Astrocyte (in vitro differentiated cells and primary cell): ENCODE data around the gene PTGR3. TPM values are rescaled to one million over a fixed set of nuclear protein-coding genes. Genes with fewer than 3 reads are reported as not detected.

Source experiments
- DNase-seq: peaks from one replicate; pipeline ENCODE4 v3.0.0-alpha.2; 2010; ENCODE audit warnings: low read depth
- FAIRE-seq: peaks from 2 replicates; lab custom pipeline; 2011; peaks lifted over from hg19 to GRCh38; lab: Jason Lieb, UNC
- H2AFZ ChIP-seq: 2 replicates; pipeline ENCODE4 v1.6.0; 2012; ENCODE audit warnings: low read depth, low read length, inconsistent platforms
- H3K27ac ChIP-seq: 2 replicates; pipeline ENCODE4 v1.5.1; 2011; ENCODE audit warnings: low read depth, low read length, inconsistent platforms
- H3K27me3 ChIP-seq: 2 replicates; pipeline ENCODE4 v1.6.0; 2011; ENCODE audit warnings: low read length, inconsistent platforms; ENCODE audit not compliant: insufficient read depth
- H3K36me3 ChIP-seq: 2 replicates; pipeline ENCODE4 v1.5.1; 2011; ENCODE audit warnings: low read length, inconsistent platforms; ENCODE audit not compliant: insufficient read depth
- H3K4me1 ChIP-seq: 2 replicates; pipeline ENCODE4 v1.5.1; 2011; ENCODE audit warnings: low read length, inconsistent platforms; ENCODE audit not compliant: insufficient read depth
- H3K4me2 ChIP-seq: 2 replicates; pipeline ENCODE4 v1.6.0; 2012; ENCODE audit warnings: low read length, inconsistent platforms
- H3K4me3 ChIP-seq: 2 replicates; pipeline ENCODE4 v1.5.1; 2011; ENCODE audit warnings: low read depth, mild to moderate bottlenecking, low read length, inconsistent platforms; ENCODE audit not compliant: insufficient read depth
- H3K79me2 ChIP-seq: 2 replicates; pipeline ENCODE4 v1.6.0; 2012; ENCODE audit warnings: mild to moderate bottlenecking, low read length, inconsistent platforms; ENCODE audit not compliant: insufficient read depth
- H3K9ac ChIP-seq: 2 replicates; pipeline ENCODE4 v1.6.0; 2012; ENCODE audit warnings: mild to moderate bottlenecking, low read length, inconsistent platforms
- H3K9me3 ChIP-seq: 2 replicates; pipeline ENCODE4 v1.5.1; 2012; ENCODE audit warnings: low read depth, mild to moderate bottlenecking, low read length, inconsistent platforms; ENCODE audit not compliant: insufficient read depth
- H4K20me1 ChIP-seq: 2 replicates; pipeline ENCODE4 v1.6.0; 2012; ENCODE audit warnings: low read length, inconsistent platforms; ENCODE audit not compliant: insufficient read depth
- H3K27ac Mint-ChIP-seq: one replicate; pipeline ENCODE4 v1.8.0; 2021; ENCODE audit warnings: mild to moderate bottlenecking, mixed read lengths; ENCODE audit not compliant: unreplicated experiment
- H3K27me3 Mint-ChIP-seq: one replicate; pipeline ENCODE4 v1.8.0; 2021; ENCODE audit warnings: low read depth, mixed read lengths; ENCODE audit not compliant: unreplicated experiment
- H3K36me3 Mint-ChIP-seq: one replicate; pipeline ENCODE4 v1.8.0; 2021; ENCODE audit warnings: low read depth, mixed read lengths; ENCODE audit not compliant: unreplicated experiment
- H3K4me1 Mint-ChIP-seq: one replicate; pipeline ENCODE4 v1.8.0; 2021; ENCODE audit warnings: low read depth, mixed read lengths; ENCODE audit not compliant: unreplicated experiment
- H3K4me3 Mint-ChIP-seq: one replicate; pipeline ENCODE4 v1.8.0; 2021; ENCODE audit warnings: mild to moderate bottlenecking, moderate library complexity, mixed read lengths; ENCODE audit not compliant: unreplicated experiment
- H3K9me3 Mint-ChIP-seq: one replicate; pipeline ENCODE4 v1.8.0; 2021; ENCODE audit warnings: mild to moderate bottlenecking, mixed read lengths; ENCODE audit not compliant: unreplicated experiment
- CTCF ChIP-seq: IDR thresholded peaks from 2 replicates; pipeline ENCODE4 v1.5.1; 2011; ENCODE audit warnings: low read depth, mild to moderate bottlenecking, inconsistent platforms, low read length, moderate library complexity; ENCODE audit not compliant: insufficient read depth
- EZH2 ChIP-seq: IDR thresholded peaks from 2 replicates; pipeline ENCODE4 v1.6.1; 2012; ENCODE audit warnings: mild to moderate bottlenecking, low read length, inconsistent platforms; ENCODE audit not compliant: insufficient read depth
- total RNA-seq: library from RNA; stranded (reverse); gene quantifications from 2 replicates; pipeline ENCODE4 v1.2.1, GENCODE V29; 2021

PTGR3 gene
- total RNA-seq, 1 donor from 2014 or later: 8.4 TPM

GRCh38 chr18:75246721-75247610 is 38.0 kb upstream of the PTGR3 start:
- Mint-ChIP-seq H3K4me3 (no peak overlapping the region), H3K36me3 (no peaks in the 10 kb centered on the region), H3K27me3 (peaks cover 4% of the 10 kb centered on the region), H3K4me1 (no peaks in the 10 kb centered on the region), H3K9me3 (no peaks in the 10 kb centered on the region), H3K27ac (no peak overlapping the region)
- H3K4me1 ChIP-seq: peaks cover 5% of the 10 kb centered on the region
- H3K9me3 ChIP-seq: no peaks in the 10 kb centered on the region
- peak overlapping the region; percentile 90 for H3K4me2 ChIP-seq
- H4K20me1 ChIP-seq: peaks cover 3% of the 10 kb centered on the region
- H2AFZ ChIP-seq: peak overlapping the region; percentile 73
- no peaks in the 10 kb centered on the region for H3K27me3 ChIP-seq
- H3K4me3 ChIP-seq: peak overlapping the region; percentile 56
- H3K36me3 ChIP-seq: no peaks in the 10 kb centered on the region
- TF ChIP-seq EZH2 (no peak), CTCF (no peak)
- FAIRE-seq (no peak), DNase-seq (peak; percentile 34)
- H3K9ac ChIP-seq: peak overlapping the region; percentile 76
- H3K79me2 ChIP-seq: peaks cover 40% of the 10 kb centered on the region
- peak overlapping the region; percentile 50 for H3K27ac ChIP-seq

- peaks cover 4% of the 10 kb centered on the region for H3K27me3 Mint-ChIP-seq
- H3K27ac ChIP-seq: no peak overlapping the region
- no peak overlapping the region for H3K27ac Mint-ChIP-seq
- no peak for DNase-seq
- H3K4me1 ChIP-seq: peaks cover 5% of the 10 kb centered on the region
- no peaks in the 10 kb centered on the region for H3K36me3 Mint-ChIP-seq
- H3K4me3 Mint-ChIP-seq: no peak overlapping the region
- no peak overlapping the region for H3K4me3 ChIP-seq
- no peak overlapping the region for H3K9ac ChIP-seq
- FAIRE-seq: no peak
- H3K9me3 ChIP-seq: no peaks in the 10 kb centered on the region
- no peaks in the 10 kb centered on the region for H3K36me3 ChIP-seq
- H4K20me1 ChIP-seq: peaks cover 3% of the 10 kb centered on the region
- no peak for TF ChIP-seq CTCF
- no peak for TF ChIP-seq EZH2
- H3K79me2 ChIP-seq: peaks cover 35% of the 10 kb centered on the region
- H2AFZ ChIP-seq: no peak overlapping the region
- H3K4me1 Mint-ChIP-seq: no peaks in the 10 kb centered on the region
- no peak overlapping the region for H3K4me2 ChIP-seq
- H3K27me3 ChIP-seq: no peaks in the 10 kb centered on the region
- peaks cover 3% of the 10 kb centered on the region for H3K9me3 Mint-ChIP-seq
Measured at GRCh38 chr18:75244351-75245313, 35.7 kb upstream of the PTGR3 start.
